ENCODE results near the gene ZNF595. TPM values are rescaled to one million over a fixed set of nuclear protein-coding genes. Genes with fewer than 3 reads are reported as not detected.
A peak's percentile ranks its signal among the peaks of the same experiment; 100 is the strongest.
"Not testable (repeated sequence)": the region's sequence is repeated elsewhere in the genome, so short reads cannot be mapped to it uniquely, and the experiment has no call there.

ZNF595 gene
- total RNA-seq, 1 donor, result 15.5 TPM

- not testable (repeated sequence) for H3K4me3 ChIP-seq (ENCODE audit: low read depth, low read length); DNase-seq (ENCODE audit: low read depth)
Measured at GRCh38 chr4:51655-52277, 1.4 kb upstream of the ZNF595 start.

- peak overlapping the region; percentile 48 for H3K4me3 ChIP-seq (ENCODE audit: low read depth, low read length)
- DNase-seq (ENCODE audit: low read depth), result not testable (repeated sequence)
Measured at GRCh38 chr4:53521-53920, 400 bp downstream of the ZNF595 start.

- not testable (repeated sequence) for DNase-seq (ENCODE audit: low read depth); H3K4me3 ChIP-seq (ENCODE audit: low read depth, low read length)
Measured at GRCh38 chr4:64733-65132, 11.6 kb downstream of the ZNF595 start.

GRCh38 chr4:71830-72229, 18.7 kb downstream of the ZNF595 start:
- no peak for TF ChIP-seq CTCF (IDR thresholded peaks at IDR 0.05; ENCODE audit: insufficient read depth, low read length)
- H3K4me3 ChIP-seq (ENCODE audit: low read depth, low read length), result no peak overlapping the region
- no peak for DNase-seq (ENCODE audit: low read depth)

- TF ChIP-seq CTCF (IDR thresholded peaks at IDR 0.05; ENCODE audit: insufficient read depth, low read length), result no peak
- no peak overlapping the region for H3K4me3 ChIP-seq (ENCODE audit: low read depth, low read length)
- DNase-seq (ENCODE audit: low read depth), result no peak
Measured at GRCh38 chr4:85951-86350, 32.8 kb downstream of the ZNF595 start.

GRCh38 chr4:86559-87324, 33.6 kb downstream of the ZNF595 start:
- not testable (repeated sequence) for H3K4me3 ChIP-seq (ENCODE audit: low read depth, low read length); DNase-seq (ENCODE audit: low read depth)

GRCh38 chr4:98386-98785, 45.3 kb downstream of the ZNF595 start:
- TF ChIP-seq CTCF (IDR thresholded peaks at IDR 0.05; ENCODE audit: insufficient read depth, low read length), result no peak
- no peak overlapping the region for H3K4me3 ChIP-seq (ENCODE audit: low read depth, low read length)
- DNase-seq (ENCODE audit: low read depth), result no peak

- peak; percentile 4 for DNase-seq (ENCODE audit: low read depth)
- H3K4me3 ChIP-seq (ENCODE audit: low read depth, low read length), result no peak overlapping the region
- no peak for TF ChIP-seq CTCF (IDR thresholded peaks at IDR 0.05; ENCODE audit: insufficient read depth, low read length)
Measured at GRCh38 chr4:99863-100262, 46.7 kb downstream of the ZNF595 start.

- no peak overlapping the region for H3K4me3 ChIP-seq (ENCODE audit: low read depth, low read length)
- DNase-seq (ENCODE audit: low read depth), result no peak
- TF ChIP-seq CTCF (IDR thresholded peaks at IDR 0.05; ENCODE audit: insufficient read depth, low read length), result no peak
Measured at GRCh38 chr4:107083-107443, 53.9 kb downstream of the ZNF595 start.

All from fibroblast of the aortic adventitia (primary cell).